Stimulated activated CD4-positive, alpha-beta T cell treated with anti-CD3 and anti-CD28 coated beads, Interleukin-4, amount 100 ng/mL, for 48 hours (primary cell): ENCODE measurements around the gene ENPP3.

ENCODE experiments used
- DNase-seq, 2 donors: peaks; one replicate each; pipeline ENCODE4 v3.0.0-alpha.2; 2020; ENCODE audit warnings: low read depth in 2 of 2

ENPP3 gene

DNA sequence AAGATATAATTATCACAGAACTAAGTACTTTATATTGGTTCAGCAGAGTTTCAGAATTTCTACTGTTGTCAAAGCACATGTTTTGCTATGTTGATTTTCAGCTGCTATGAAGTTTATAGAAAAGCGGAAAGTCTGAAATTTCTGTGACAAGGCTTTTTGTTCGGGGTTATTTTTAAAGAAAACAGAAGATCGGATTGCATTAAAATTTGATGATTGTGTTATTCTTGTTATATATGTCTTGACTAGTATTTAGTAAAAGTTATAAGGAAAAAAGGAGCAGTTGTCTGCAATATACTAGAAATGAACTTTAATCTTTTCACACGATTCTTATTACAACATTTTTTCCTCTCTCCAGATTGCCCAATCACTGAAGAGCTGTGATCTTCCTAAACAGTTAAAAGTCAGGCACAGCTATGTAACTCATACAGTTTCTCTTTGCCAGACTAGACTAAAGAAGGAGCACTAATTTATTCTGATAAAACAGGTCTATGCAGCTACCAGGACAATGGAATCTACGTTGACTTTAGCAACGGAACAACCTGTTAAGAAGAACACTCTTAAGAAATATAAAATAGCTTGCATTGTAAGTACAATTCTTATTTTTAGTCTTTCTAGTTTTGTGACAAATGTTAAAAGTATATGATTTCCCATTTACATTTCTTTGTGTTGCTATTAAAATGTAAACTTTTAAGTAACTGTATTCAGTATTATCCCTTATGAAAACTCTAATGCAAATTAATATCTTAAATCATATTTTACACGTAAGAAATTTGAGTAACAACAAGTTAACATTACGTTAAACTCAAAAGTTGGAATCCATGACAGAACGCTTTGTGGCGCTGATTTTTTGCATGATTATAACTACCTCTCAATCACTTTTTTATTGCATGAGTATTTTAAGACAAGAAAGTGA is at the start of gene ENPP3:
ENPP3 (plus strand) TSS at position 423 of the 913 bp plus-strand sequence; CDS start at position 506, 83 bp downstream.
- no peak for DNase-seq

DNA sequence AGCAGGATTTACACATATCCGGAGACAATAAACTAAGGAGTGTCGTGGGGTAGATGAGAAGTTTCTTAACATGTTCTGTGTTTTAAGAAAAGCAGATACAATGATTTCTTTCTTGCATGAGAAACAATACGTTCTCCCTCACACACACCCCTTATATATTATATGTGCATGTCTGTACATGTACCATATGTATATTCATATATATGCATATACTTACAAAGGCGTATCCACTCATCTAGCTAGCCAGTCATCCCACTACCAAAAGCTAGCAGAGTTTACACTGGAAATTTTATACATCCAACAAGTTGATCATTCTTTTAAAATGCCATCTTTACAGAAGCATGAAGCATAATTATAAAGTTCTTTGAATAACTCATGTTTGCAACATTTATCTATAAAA is 49.2 kb upstream of the ENPP3 start:
- DNase-seq = no peak

- no peak for DNase-seq
Measured at GRCh38 chr6:131588643-131589042, 48.5 kb upstream of the ENPP3 start.

DNA sequence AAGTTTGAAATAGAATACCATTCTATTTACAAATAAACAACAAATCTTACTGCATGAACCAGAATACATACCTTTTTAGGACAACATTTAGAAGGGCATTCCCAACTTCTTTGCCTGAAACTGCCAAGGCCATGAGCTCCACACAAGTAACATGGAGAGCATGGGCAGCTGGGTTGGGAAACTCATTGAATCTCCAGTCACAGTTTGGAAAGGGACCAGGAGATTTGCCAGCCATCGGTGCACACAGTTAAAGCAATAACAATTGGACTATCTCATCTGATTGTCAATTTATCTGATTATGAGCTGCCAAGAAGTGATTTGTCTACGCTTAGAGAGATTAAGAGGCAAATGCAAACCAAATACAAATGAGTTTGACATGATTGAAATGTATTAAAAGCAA is 44.2 kb upstream of the ENPP3 start:
- no peak for DNase-seq

DNA sequence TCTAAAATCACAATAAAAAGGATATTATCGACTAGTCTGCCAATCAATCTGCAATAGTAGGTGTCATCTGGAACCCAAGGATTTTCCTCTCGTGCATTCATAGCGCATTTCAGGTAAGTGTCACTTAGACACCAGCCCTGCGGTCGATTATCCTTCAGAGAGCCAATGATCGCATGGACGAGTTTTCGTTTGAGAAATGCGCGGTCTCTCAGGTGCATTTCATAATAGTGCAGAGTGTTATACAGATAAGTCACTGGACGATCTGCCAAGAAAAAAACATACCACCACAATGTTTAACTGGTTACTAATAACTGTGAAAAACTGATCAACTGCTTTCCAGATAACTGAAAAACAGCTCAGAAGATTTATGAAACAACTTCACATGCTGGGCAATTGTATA is 43.0 kb upstream of the ENPP3 start:
- DNase-seq = no peak

DNA sequence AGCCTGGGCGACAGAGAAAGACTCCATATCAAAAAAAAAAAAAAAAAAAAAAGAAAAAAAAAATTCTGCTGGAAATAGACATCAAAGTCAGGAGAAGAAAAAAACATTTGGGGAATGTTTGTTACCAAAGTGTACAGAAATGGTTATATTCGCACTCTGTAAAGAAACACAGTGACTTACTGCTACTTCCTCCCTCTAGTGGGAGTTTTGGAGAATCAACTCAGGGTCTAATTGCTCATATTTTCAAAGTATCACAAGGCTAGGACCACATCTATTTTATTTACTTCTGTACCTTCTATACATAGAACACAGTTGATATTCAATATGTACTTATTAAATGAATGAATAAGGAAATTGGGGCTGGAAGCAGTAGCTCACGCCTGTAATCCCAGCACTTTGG is 39.7 kb upstream of the ENPP3 start:
- DNase-seq = no peak

DNA sequence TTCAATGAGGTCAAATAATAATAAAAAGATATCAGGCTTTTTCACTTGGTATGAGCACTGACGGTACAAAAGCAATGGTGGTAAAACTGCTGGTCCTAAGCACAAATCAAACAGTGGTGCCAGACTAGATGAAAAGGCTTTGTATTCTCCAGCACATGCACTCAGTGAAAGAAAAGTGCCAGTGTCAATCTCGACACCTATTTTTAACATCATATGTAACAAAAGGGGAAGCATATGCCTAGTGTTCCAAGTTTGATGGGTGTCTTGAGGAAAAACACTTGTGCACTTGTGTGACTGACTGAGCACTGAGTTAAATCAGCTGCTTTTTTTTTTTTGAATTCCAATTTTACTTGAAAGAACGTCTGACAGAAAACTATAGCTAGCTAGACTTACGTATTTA is 36.4 kb upstream of the ENPP3 start:
- no peak for DNase-seq

DNA sequence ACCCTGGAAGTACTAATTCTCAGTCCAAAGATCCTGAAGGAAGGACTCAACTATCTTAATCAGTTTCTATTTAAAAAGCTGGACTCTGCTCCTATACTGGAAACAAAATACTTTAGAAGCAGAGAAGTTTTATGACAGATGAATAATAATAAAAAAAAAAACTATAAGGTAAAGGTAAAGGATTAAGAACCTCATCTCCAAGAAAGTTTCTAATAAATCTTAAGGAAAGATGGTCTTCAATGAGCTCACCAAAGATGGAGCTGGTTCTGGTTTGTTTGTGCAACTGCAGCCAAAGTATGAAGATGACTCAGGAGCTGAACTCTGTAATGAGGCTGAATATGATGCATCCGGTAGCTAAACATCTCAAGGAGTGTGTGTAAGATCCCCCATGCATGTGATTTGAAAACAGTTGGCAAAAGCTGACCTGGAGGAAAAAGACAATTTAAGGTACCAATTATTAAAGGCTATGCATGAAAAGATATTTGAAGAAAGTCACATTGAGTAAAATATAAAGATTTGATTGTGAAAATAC is 34.3 kb upstream of the ENPP3 start:
- DNase-seq = no peak

- no peak for DNase-seq
Measured at GRCh38 chr6:131613296-131613925, 23.7 kb upstream of the ENPP3 start.

DNA sequence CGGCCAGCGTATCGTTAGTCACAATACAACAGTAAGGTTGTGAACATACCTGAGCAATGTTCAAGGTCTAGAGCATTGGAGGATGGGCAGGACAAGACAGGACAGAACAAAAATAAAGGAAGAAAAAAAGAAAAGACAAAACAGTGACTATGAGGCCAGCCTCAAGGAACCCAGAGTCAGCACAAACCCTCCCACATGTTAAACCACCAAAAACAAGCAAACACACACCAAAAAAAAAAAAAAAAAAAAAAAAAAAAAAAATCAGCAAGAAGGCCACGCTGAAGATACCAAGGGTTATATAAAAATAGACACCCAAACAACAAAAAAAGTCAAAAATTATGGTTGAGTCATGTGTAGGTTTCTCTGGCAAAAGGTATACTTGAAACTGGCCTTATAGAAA is 21.8 kb upstream of the ENPP3 start:
- no peak for DNase-seq

GRCh38 chr6:131627724-131628682 is 9.1 kb upstream of the ENPP3 start, which contains the start of gene MED23:
Gene MED23 (minus strand): TSS chr6:131628242. CDS start chr6:131628049, 193 bp downstream.
- DNase-seq = peak; percentile 92 to 96

GRCh38 chr6:131628726-131629125 is 8.4 kb upstream of the ENPP3 start:
- no peak for DNase-seq

DNA sequence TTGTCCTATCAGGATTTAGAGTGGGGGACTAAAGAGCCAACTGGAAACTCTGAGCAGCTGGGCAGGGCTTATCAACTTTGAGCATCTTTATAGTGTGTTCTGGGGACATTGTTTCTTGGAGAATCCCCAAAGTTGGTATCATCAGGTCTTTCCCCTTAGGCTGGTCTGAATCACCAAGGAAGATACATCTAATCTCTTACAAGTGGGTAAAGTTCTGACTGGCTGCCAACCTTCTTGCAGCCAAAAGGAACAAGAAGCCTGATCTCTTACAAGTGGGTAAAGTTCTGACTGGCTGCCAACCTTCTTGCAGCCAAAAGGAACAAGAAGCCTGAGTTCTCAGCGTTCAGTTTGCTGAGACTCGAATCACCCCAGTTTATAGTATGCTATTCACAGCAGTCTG is 7.5 kb upstream of the ENPP3 start:
- DNase-seq = no peak

GRCh38 chr6:131631625-131632289 is 5.3 kb upstream of the ENPP3 start:
- DNase-seq = no peak

- DNase-seq = no peak
Measured at GRCh38 chr6:131635384-131636340, 1.4 kb upstream of the ENPP3 start.

- DNase-seq = no peak
Measured at GRCh38 chr6:131638013-131638412, 911 bp downstream of the ENPP3 start.

- no peak for DNase-seq
Measured at GRCh38 chr6:131640100-131640499, 3.0 kb downstream of the ENPP3 start.

DNA sequence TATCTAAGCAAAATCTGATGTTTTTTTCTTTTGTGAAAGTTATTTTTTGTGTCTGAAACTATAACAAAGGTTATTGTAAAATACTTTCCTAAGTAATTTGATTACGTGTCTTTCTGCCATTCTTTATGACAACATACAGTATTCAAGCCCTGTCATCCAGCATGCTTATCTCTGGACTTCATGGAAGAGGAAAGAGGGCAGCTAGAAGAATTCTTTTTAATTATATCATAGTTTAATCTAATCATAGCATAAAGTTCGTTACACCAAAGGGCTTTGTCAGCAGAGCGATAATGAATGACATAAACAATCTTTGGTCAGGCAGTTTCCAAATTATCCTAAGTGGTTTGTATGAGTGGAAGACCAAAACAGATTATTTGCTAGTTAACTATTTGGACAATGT is 3.5 kb downstream of the ENPP3 start:
- no peak for DNase-seq

GRCh38 chr6:131641554-131641953 is 4.5 kb downstream of the ENPP3 start:
- no peak for DNase-seq

DNA sequence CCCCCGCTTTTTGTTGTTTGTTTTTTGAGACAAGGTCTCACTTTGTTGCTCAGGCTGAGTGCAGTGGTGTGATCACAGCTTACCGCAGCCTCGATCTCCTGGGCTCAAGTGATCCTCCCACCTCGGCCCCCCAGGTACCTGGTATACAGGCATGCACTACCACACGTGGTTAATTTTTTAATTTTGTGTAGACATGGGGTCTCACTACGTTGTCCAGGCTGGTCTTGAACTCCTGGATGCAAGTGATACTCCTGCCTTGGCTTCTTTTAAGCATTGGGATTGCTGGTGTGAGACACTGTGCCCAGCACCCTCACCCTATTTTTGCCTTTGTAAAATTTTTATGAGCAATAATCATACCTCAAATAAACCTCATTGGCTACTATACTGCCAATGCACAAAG is 5.5 kb downstream of the ENPP3 start:
- DNase-seq = no peak
